Keratinocyte (primary cell): ENCODE data around the gene DRD2. TPM values are rescaled to one million over a fixed set of nuclear protein-coding genes. Genes with fewer than 3 reads are reported as not detected.

Experiments used
- DNase-seq: peaks from one replicate; pipeline ENCODE4 v3.0.0-alpha.2; 2011; ENCODE audit warnings: low read depth, missing footprints, low spot score
- FAIRE-seq: peaks from 2 replicates; lab custom pipeline; 2011; peaks lifted over from hg19 to GRCh38; lab: Jason Lieb, UNC
- H2AFZ ChIP-seq: 2 replicates; pipeline ENCODE4 v1.6.0; 2012; ENCODE audit warnings: low read length, control low read depth, inconsistent platforms; ENCODE audit not compliant: control insufficient read depth
- H3K27ac ChIP-seq: 2 replicates; pipeline ENCODE4 v1.5.1; 2011; ENCODE audit warnings: low read length; ENCODE audit not compliant: control insufficient read depth, insufficient read depth
- H3K27me3 ChIP-seq: 3 replicates; pipeline ENCODE4 v1.6.0; 2011; ENCODE audit warnings: low read length; ENCODE audit not compliant: control insufficient read depth, insufficient read depth; ENCODE audit errors: extremely low read depth
- H3K36me3 ChIP-seq, 2 experiments: 2 replicates in 1 of 2; 3 replicates in 1 of 2; pipeline ENCODE4 v1.5.1; 2011; ENCODE audit warnings: low read length in 2 of 2, mild to moderate bottlenecking in 1 of 2; ENCODE audit not compliant: control insufficient read depth in 2 of 2, insufficient read depth in 2 of 2; ENCODE audit errors: extremely low read depth in 1 of 2
- H3K4me1 ChIP-seq: 3 replicates; pipeline ENCODE4 v1.5.1; 2011; ENCODE audit warnings: low read length; ENCODE audit not compliant: control insufficient read depth, insufficient read depth; ENCODE audit errors: extremely low read depth
- H3K4me2 ChIP-seq: 3 replicates; pipeline ENCODE4 v1.6.0; 2011; ENCODE audit warnings: low read depth, low read length; ENCODE audit not compliant: control insufficient read depth, insufficient read depth; ENCODE audit errors: extremely low read depth
- H3K4me3 ChIP-seq, 3 experiments: fragments of 200-600 bp in 1 of 3; sonication (generic) in 1 of 3; 2 replicates in 2 of 3; 3 replicates in 1 of 3; pipeline ENCODE4 v1.5.1; 2011 to 2016; ENCODE audit warnings: low read length in 3 of 3, mild to moderate bottlenecking in 3 of 3, control low read depth in 2 of 3, inconsistent platforms in 1 of 3, low read depth in 1 of 3, mixed read lengths in 1 of 3, mixed run types in 1 of 3, moderate library complexity in 1 of 3; ENCODE audit not compliant: control insufficient read depth in 2 of 3, insufficient read depth in 2 of 3; ENCODE audit errors: extremely low read depth in 1 of 3
- H3K79me2 ChIP-seq: 2 replicates; pipeline ENCODE4 v1.6.0; 2012; ENCODE audit warnings: low read length; ENCODE audit not compliant: control insufficient read depth, insufficient read depth
- H3K9ac ChIP-seq: 3 replicates; pipeline ENCODE4 v1.6.0; 2011; ENCODE audit warnings: low read length; ENCODE audit not compliant: control insufficient read depth, insufficient read depth; ENCODE audit errors: extremely low read depth
- H3K9me1 ChIP-seq: 3 replicates; pipeline ENCODE4 v1.6.0; 2011; ENCODE audit warnings: low read length; ENCODE audit not compliant: control insufficient read depth, insufficient read depth; ENCODE audit errors: extremely low read depth
- H3K9me3 ChIP-seq: 2 replicates; pipeline ENCODE4 v1.5.1; 2012; ENCODE audit warnings: low read depth, low read length; ENCODE audit not compliant: control insufficient read depth
- H4K20me1 ChIP-seq: 3 replicates; pipeline ENCODE4 v1.6.0; 2011; ENCODE audit warnings: low read length; ENCODE audit not compliant: control insufficient read depth, insufficient read depth; ENCODE audit errors: extremely low read depth
- EZH2 ChIP-seq: IDR thresholded peaks from one replicate; pipeline ENCODE4 v1.6.1; 2012; ENCODE audit warnings: inconsistent platforms, mild to moderate bottlenecking, low read length, moderate library complexity
- dilution Hi-C: fragments of 300-500 bp; cut with MboI; formaldehyde crosslinking; loops from one replicate; pipeline ENCODE4 v1.7.0; 2020; ENCODE audit warnings: low sequenced_read_pairs; ENCODE audit not compliant: extremely low pct_ligation_motif_present
- polyA plus RNA-seq, 5 experiments: library from polyadenylated mRNA; depleted of rRNA in 3 of 5; stranded (reverse) in 3 of 5; stranded (forward) in 1 of 5; unstranded in 1 of 5; fragments of >200 nt; gene quantifications; 1 replicate in 1 of 5; 2 replicates in 3 of 5; 3 replicates in 1 of 5; pipeline versions ENCODE4 v1.2.1 to v1.2.3, GENCODE V29; 2011 to 2012; ENCODE audit warnings: missing spikeins in 2 of 5, low read depth in 1 of 5, low replicate concordance in 1 of 5
- small RNA-seq, 3 experiments: library from RNA; depleted of rRNA; stranded (forward); fragments of <200 nt; gene quantifications; one replicate each; pipeline ENCODE3, GENCODE V24; 2012; ENCODE audit warnings: low read depth in 3 of 3, low replicate concordance in 1 of 3; ENCODE audit not compliant: insufficient read length in 3 of 3
- TF ChIP-seq, protein P1 (sequence below), 3 experiments: IDR thresholded peaks in 1 of 3; conservative IDR thresholded peaks in 1 of 3; optimal IDR thresholded peaks in 1 of 3; 2 replicates in 2 of 3; 3 replicates in 1 of 3; pipeline versions ENCODE3 to v1.5.1; 2011; ENCODE audit warnings: low read length in 3 of 3, mild to moderate bottlenecking in 3 of 3, moderate library complexity in 2 of 3, control low read depth in 1 of 3, inconsistent platforms in 1 of 3; ENCODE audit not compliant: insufficient read depth in 2 of 3; ENCODE audit errors: extremely low read depth in 1 of 3

DRD2 gene
- polyA plus RNA-seq, 1 donor (not counting 4 experiments of a cell fraction or from before 2014, with no cell fraction given): 0.26 TPM

DNA sequence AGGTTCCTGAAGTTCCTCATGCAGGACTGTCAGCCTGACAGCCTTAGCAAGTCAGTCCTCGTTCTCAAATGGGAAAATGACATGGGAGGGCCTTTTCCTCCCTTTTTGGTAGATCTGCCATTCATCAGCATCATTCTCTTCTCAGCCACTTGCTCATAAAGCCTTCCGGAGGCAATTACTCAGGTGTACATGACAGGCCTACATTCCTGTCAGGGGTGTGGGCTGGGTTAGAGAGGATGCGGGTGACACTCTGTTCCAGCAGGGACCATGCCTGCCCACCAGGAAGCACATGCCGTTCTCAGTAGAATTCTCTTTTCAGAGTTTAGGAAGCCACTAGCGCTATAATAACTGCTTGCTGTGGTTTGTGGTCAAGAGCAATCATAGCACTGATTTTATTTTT, 111.8 kb downstream of the DRD2 start:
- FAIRE-seq: peak; percentile 91
- TF ChIP-seq EZH2: no peak
- TF ChIP-seq, protein P1, sequence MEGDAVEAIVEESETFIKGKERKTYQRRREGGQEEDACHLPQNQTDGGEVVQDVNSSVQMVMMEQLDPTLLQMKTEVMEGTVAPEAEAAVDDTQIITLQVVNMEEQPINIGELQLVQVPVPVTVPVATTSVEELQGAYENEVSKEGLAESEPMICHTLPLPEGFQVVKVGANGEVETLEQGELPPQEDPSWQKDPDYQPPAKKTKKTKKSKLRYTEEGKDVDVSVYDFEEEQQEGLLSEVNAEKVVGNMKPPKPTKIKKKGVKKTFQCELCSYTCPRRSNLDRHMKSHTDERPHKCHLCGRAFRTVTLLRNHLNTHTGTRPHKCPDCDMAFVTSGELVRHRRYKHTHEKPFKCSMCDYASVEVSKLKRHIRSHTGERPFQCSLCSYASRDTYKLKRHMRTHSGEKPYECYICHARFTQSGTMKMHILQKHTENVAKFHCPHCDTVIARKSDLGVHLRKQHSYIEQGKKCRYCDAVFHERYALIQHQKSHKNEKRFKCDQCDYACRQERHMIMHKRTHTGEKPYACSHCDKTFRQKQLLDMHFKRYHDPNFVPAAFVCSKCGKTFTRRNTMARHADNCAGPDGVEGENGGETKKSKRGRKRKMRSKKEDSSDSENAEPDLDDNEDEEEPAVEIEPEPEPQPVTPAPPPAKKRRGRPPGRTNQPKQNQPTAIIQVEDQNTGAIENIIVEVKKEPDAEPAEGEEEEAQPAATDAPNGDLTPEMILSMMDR (optimal IDR thresholded peaks at IDR 0.05 in 1 of 3, IDR thresholded peaks at IDR 0.05 in 1 of 3, conservative IDR thresholded peaks at IDR 0.05 in 1 of 3; ENCODE audit: extremely low read depth in 1 of 3, insufficient read depth in 2 of 3, low read length in 3 of 3): no peak

More for the DNA sequence above, 111.8 kb downstream of the DRD2 start:
- dilution Hi-C loops: no loop called here
- peak overlapping the region; percentile 7 for H3K4me2 ChIP-seq
- no peaks in the 10 kb centered on the region for H3K9me3 ChIP-seq
- H3K4me3 ChIP-seq: no peak overlapping the region
- H4K20me1 ChIP-seq: no peaks in the 10 kb centered on the region
- no peaks in the 10 kb centered on the region for H3K9me1 ChIP-seq
- no peak overlapping the region for H3K9ac ChIP-seq
- DNase-seq: peak; percentile 77
- H3K27ac ChIP-seq: no peak overlapping the region
- no peaks in the 10 kb centered on the region for H3K27me3 ChIP-seq
- no peak overlapping the region for H2AFZ ChIP-seq
- no peaks in the 10 kb centered on the region for H3K79me2 ChIP-seq
- H3K4me1 ChIP-seq: peaks cover 14% of the 10 kb centered on the region
- peaks cover 25 to 42% of the 10 kb centered on the region in 2 experiments for H3K36me3 ChIP-seq

Small RNA genes lying within 50 kb of the gene (small RNA-seq; reads per million reads assigned to genes)
- gene MIR4301: 0 reads per million in 3 experiments

Other genes with a start within 250 kb of the DRD2 start
- 17.2 to 27.3 TPM (median 23.4 TPM) in 3 replicates for gene TTC12, start 160.8 kb downstream of the DRD2 start, polyA plus RNA-seq
- gene ANKK1, start 87.6 kb downstream of the DRD2 start, polyA plus RNA-seq: 0.85 to 1.8 TPM (median 0.92 TPM) in 3 replicates
- gene TMPRSS5, start 230.9 kb upstream of the DRD2 start, polyA plus RNA-seq: 0.04 to 0.19 TPM (median 0.06 TPM) in 3 replicates